GM19468 (cell line): ENCODE measurements around the gene C19orf25.
A peak's percentile ranks its signal among the peaks of the same experiment; 100 is the strongest.
"Not testable (repeated sequence)": the region's sequence is repeated elsewhere in the genome, so short reads cannot be mapped to it uniquely, and the experiment has no call there.

Experiments
- ATAC-seq: cut with Tn5 transposase; IDR thresholded peaks from one replicate; pipeline ENCODE4 v1.9.1; 2021; ENCODE audit warnings: mild to moderate bottlenecking, moderate library complexity, moderate number of reproducible peaks; ENCODE audit not compliant: unreplicated experiment; ENCODE audit errors: extremely low read depth

C19orf25 gene

GRCh38 chr19:1499231-1499630 lies 20.2 kb upstream of the C19orf25 start:
- ATAC-seq = not testable (repeated sequence)

- ATAC-seq = no peak
Observed at GRCh38 chr19:1497578-1498235, 18.7 kb upstream of the C19orf25 start.

GRCh38 chr19:1496714-1497577 lies 17.9 kb upstream of the C19orf25 start:
- ATAC-seq = no peak

- no peak for ATAC-seq
Observed at GRCh38 chr19:1495799-1496713, 17.0 kb upstream of the C19orf25 start.

- no peak for ATAC-seq
Observed at GRCh38 chr19:1495051-1495798, 16.2 kb upstream of the C19orf25 start.

- no peak for ATAC-seq
Observed at GRCh38 chr19:1494115-1494815, 15.2 kb upstream of the C19orf25 start.

GRCh38 chr19:1492474-1493006 lies 13.5 kb upstream of the C19orf25 start:
- no peak for ATAC-seq

GRCh38 chr19:1491849-1492170 lies 12.8 kb upstream of the C19orf25 start:
- ATAC-seq = no peak

GRCh38 chr19:1491114-1491848 lies 12.3 kb upstream of the C19orf25 start, which contains the start of gene REEP6:
REEP6 (plus strand) TSS chr19:1491181; CDS start chr19:1491270, 89 bp downstream.
- no peak for ATAC-seq

- ATAC-seq = peak; percentile 73
Observed at GRCh38 chr19:1490311-1491113, 11.5 kb upstream of the C19orf25 start, which contains the start of gene PCSK4. PCSK4 (minus strand) TSS chr19:1490350; CDS start chr19:1490346, 4 bp downstream.

GRCh38 chr19:1489463-1490310 lies 10.7 kb upstream of the C19orf25 start:
- ATAC-seq = no peak

- ATAC-seq = no peak
Observed at GRCh38 chr19:1488282-1488601, 9.2 kb upstream of the C19orf25 start.

- ATAC-seq = no peak
Observed at GRCh38 chr19:1487576-1488281, 8.7 kb upstream of the C19orf25 start.

- ATAC-seq = no peak
Observed at GRCh38 chr19:1486720-1487575, 7.9 kb upstream of the C19orf25 start.

- ATAC-seq = no peak
Observed at GRCh38 chr19:1483979-1484428, 5.0 kb upstream of the C19orf25 start.
